HFF-Myc (cell line): ENCODE measurements around the gene TXLNB.

Source experiments
- DNase-seq: peaks from one replicate; pipeline ENCODE4 v3.0.0-alpha.2; 2011; ENCODE audit warnings: low read depth; ENCODE audit errors: extremely low read depth
- H3K4me3 ChIP-seq: replicated peaks from 2 replicates; pipeline ENCODE4 v1.5.1; 2011; ENCODE audit warnings: low read depth, mild to moderate bottlenecking, control low read depth, low read length
- CTCF ChIP-seq: IDR thresholded peaks from 2 replicates; pipeline ENCODE4 v1.5.1; 2012; ENCODE audit warnings: mild to moderate bottlenecking, low read depth, low read length, control low read depth; ENCODE audit errors: missing control alignments

TXLNB gene

GRCh38 chr6:139325686-139326085, 33.9 kb upstream of the TXLNB start:
- no peak for DNase-seq
- no peak for TF ChIP-seq CTCF
- no peak overlapping the region for H3K4me3 ChIP-seq

GRCh38 chr6:139325125-139325524, 33.3 kb upstream of the TXLNB start:
- no peak for TF ChIP-seq CTCF
- no peak overlapping the region for H3K4me3 ChIP-seq
- no peak for DNase-seq

- no peak overlapping the region for H3K4me3 ChIP-seq
- no peak for DNase-seq
- no peak for TF ChIP-seq CTCF
Measured at GRCh38 chr6:139324301-139324555, 32.4 kb upstream of the TXLNB start.

- no peak overlapping the region for H3K4me3 ChIP-seq
- TF ChIP-seq CTCF: no peak
- peak; percentile 48 for DNase-seq
Measured at GRCh38 chr6:139323511-139324300, 31.9 kb upstream of the TXLNB start.

GRCh38 chr6:139320081-139320480, 28.3 kb upstream of the TXLNB start:
- no peak for TF ChIP-seq CTCF
- no peak for DNase-seq
- no peak overlapping the region for H3K4me3 ChIP-seq

GRCh38 chr6:139316622-139317317, 25.0 kb upstream of the TXLNB start:
- no peak for DNase-seq
- H3K4me3 ChIP-seq: no peak overlapping the region
- TF ChIP-seq CTCF: no peak
